Mesenchymal stem cell (in vitro differentiated cells and primary cell): ENCODE data around the gene INTS2. TPM values are rescaled to one million over a fixed set of nuclear protein-coding genes. Genes with fewer than 3 reads are reported as not detected.

Source experiments
- DNase-seq: peaks from one replicate; pipeline ENCODE4 v3.0.0-alpha.2; 2013
- H2AFZ ChIP-seq: one replicate; pipeline ENCODE4 v1.6.1; 2013; ENCODE audit warnings: low read depth, mild to moderate bottlenecking, control low read depth, inconsistent platforms, low read length, moderate library complexity
- H2AK5ac ChIP-seq: 2 replicates; pipeline ENCODE4 v1.6.1; 2013; ENCODE audit warnings: low read length, moderate library complexity, mild to moderate bottlenecking, inconsistent platforms; ENCODE audit not compliant: severe bottlenecking
- H2BK120ac ChIP-seq: one replicate; pipeline ENCODE4 v1.6.1; 2013; ENCODE audit warnings: low read depth, mild to moderate bottlenecking, inconsistent platforms, low read length, moderate library complexity
- H2BK12ac ChIP-seq, 2 experiments: one replicate each; pipeline ENCODE4 v1.6.1; 2013; ENCODE audit warnings: inconsistent platforms in 2 of 2, low read length in 2 of 2, mild to moderate bottlenecking in 2 of 2, moderate library complexity in 2 of 2, control low read depth in 1 of 2
- H2BK15ac ChIP-seq: one replicate; pipeline ENCODE4 v1.6.1; 2013; ENCODE audit warnings: mild to moderate bottlenecking, low read depth, inconsistent platforms; ENCODE audit not compliant: poor library complexity, severe bottlenecking
- H2BK5ac ChIP-seq: 2 replicates; pipeline ENCODE4 v1.6.1; 2013; ENCODE audit warnings: low read depth, mild to moderate bottlenecking, low read length, control low read depth, inconsistent platforms; ENCODE audit not compliant: poor library complexity, severe bottlenecking
- H3K14ac ChIP-seq, 2 experiments: one replicate each; pipeline ENCODE4 v1.6.1; 2013; ENCODE audit warnings: inconsistent platforms in 2 of 2, low read length in 2 of 2, control low read depth in 1 of 2, mild to moderate bottlenecking in 1 of 2, moderate library complexity in 1 of 2
- H3K18ac ChIP-seq, 2 experiments: one replicate each; pipeline ENCODE4 v1.6.1; 2013; ENCODE audit warnings: inconsistent platforms in 2 of 2, low read length in 2 of 2, control low read depth in 1 of 2, low read depth in 1 of 2, mild to moderate bottlenecking in 1 of 2
- H3K23ac ChIP-seq, 2 experiments: one replicate each; pipeline ENCODE4 v1.6.1; 2013; ENCODE audit warnings: inconsistent platforms in 2 of 2, low read length in 2 of 2, mild to moderate bottlenecking in 2 of 2, moderate library complexity in 2 of 2, control low read depth in 1 of 2
- H3K27ac ChIP-seq: 2 replicates; pipeline ENCODE4 v1.5.1; 2013; ENCODE audit warnings: mild to moderate bottlenecking, moderate library complexity, low read length, control low read depth, inconsistent platforms; ENCODE audit not compliant: poor library complexity, severe bottlenecking
- H3K27me3 ChIP-seq, 2 experiments: 2 replicates each; pipeline versions ENCODE4 v1.6.1 to v1.7.0; 2013; ENCODE audit warnings: low read length in 2 of 2, mild to moderate bottlenecking in 2 of 2, moderate library complexity in 2 of 2, control low read depth in 1 of 2, inconsistent platforms in 1 of 2; ENCODE audit not compliant: control insufficient read depth in 1 of 2, insufficient read depth in 1 of 2
- H3K36me3 ChIP-seq, 2 experiments: 2 replicates each; pipeline versions ENCODE4 v1.6.1 to v1.7.0; 2013; ENCODE audit warnings: low read length in 2 of 2, control low read depth in 1 of 2, inconsistent platforms in 1 of 2, low read depth in 1 of 2, mild to moderate bottlenecking in 1 of 2; ENCODE audit not compliant: insufficient read depth in 2 of 2, control insufficient read depth in 1 of 2
- H3K4ac ChIP-seq, 2 experiments: one replicate each; pipeline ENCODE4 v1.6.1; 2013; ENCODE audit warnings: inconsistent platforms in 2 of 2, low read length in 2 of 2, mild to moderate bottlenecking in 2 of 2, moderate library complexity in 2 of 2, control low read depth in 1 of 2, low read depth in 1 of 2
- H3K4me1 ChIP-seq: 2 replicates; pipeline ENCODE4 v1.6.1; 2013; ENCODE audit warnings: low read depth, low read length, control low read depth; ENCODE audit not compliant: control insufficient read depth, insufficient read depth
- H3K4me2 ChIP-seq: 2 replicates; pipeline ENCODE4 v1.6.1; 2013; ENCODE audit warnings: low read length, mild to moderate bottlenecking, inconsistent platforms; ENCODE audit not compliant: poor library complexity, severe bottlenecking
- H3K4me3 ChIP-seq, 2 experiments: 2 replicates each; pipeline versions ENCODE4 v1.5.1 to v1.7.0; 2013; ENCODE audit warnings: low read length in 2 of 2, mild to moderate bottlenecking in 2 of 2, control low read depth in 1 of 2, low read depth in 1 of 2; ENCODE audit not compliant: insufficient read depth in 1 of 2
- H3K79me1 ChIP-seq: replicated peaks from 2 replicates; pipeline ENCODE4 v1.6.1; 2013; ENCODE audit warnings: mild to moderate bottlenecking, control low read depth, low read length, inconsistent platforms; ENCODE audit not compliant: poor library complexity, severe bottlenecking
- H3K9ac ChIP-seq: 2 replicates; pipeline ENCODE4 v1.7.0; 2013; ENCODE audit warnings: mild to moderate bottlenecking, low read length, moderate library complexity
- H3K9me3 ChIP-seq: 2 replicates; pipeline ENCODE4 v1.7.0; 2013; ENCODE audit warnings: mild to moderate bottlenecking, low read length; ENCODE audit not compliant: control insufficient read depth
- H4K8ac ChIP-seq: one replicate; pipeline ENCODE4 v1.6.1; 2013; ENCODE audit warnings: inconsistent platforms, mild to moderate bottlenecking, low read length, moderate library complexity
- H4K91ac ChIP-seq: one replicate; pipeline ENCODE4 v1.6.1; 2013; ENCODE audit warnings: mild to moderate bottlenecking, low read length, inconsistent platforms
- WGBS: methylation state at CpG from one replicate; pipeline ENCODE4 v1.1.7; 2013; ENCODE audit warnings: mixed read lengths; 5-methylcytosine and 5-hydroxymethylcytosine counted together
- polyA plus RNA-seq, 2 experiments: library from polyadenylated mRNA; stranded (reverse); fragments of 200-250 nt; gene quantifications; one replicate each; pipeline ENCODE4 v1.2.3, GENCODE V29; 2013

INTS2 gene, protein sequence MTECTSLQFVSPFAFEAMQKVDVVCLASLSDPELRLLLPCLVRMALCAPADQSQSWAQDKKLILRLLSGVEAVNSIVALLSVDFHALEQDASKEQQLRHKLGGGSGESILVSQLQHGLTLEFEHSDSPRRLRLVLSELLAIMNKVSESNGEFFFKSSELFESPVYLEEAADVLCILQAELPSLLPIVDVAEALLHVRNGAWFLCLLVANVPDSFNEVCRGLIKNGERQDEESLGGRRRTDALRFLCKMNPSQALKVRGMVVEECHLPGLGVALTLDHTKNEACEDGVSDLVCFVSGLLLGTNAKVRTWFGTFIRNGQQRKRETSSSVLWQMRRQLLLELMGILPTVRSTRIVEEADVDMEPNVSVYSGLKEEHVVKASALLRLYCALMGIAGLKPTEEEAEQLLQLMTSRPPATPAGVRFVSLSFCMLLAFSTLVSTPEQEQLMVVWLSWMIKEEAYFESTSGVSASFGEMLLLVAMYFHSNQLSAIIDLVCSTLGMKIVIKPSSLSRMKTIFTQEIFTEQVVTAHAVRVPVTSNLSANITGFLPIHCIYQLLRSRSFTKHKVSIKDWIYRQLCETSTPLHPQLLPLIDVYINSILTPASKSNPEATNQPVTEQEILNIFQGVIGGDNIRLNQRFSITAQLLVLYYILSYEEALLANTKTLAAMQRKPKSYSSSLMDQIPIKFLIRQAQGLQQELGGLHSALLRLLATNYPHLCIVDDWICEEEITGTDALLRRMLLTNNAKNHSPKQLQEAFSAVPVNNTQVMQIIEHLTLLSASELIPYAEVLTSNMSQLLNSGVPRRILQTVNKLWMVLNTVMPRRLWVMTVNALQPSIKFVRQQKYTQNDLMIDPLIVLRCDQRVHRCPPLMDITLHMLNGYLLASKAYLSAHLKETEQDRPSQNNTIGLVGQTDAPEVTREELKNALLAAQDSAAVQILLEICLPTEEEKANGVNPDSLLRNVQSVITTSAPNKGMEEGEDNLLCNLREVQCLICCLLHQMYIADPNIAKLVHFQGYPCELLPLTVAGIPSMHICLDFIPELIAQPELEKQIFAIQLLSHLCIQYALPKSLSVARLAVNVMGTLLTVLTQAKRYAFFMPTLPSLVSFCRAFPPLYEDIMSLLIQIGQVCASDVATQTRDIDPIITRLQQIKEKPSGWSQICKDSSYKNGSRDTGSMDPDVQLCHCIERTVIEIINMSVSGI
- polyA plus RNA-seq (2013, experiment 1 of 2) = 4.1 TPM
- 4.2 TPM for polyA plus RNA-seq (2013, experiment 2 of 2)

GRCh38 chr17:61927208-61928100 is at the start of gene INTS2:
Gene INTS2, minus strand, starts transcription at chr17:61927982. Its CDS starts 1,338 bp downstream, at chr17:61926644.
- Histone ChIP-seq H3K4ac (peak within 1 kb of the TSS; percentile 31 to 58), H3K27me3 (no peaks in the 10 kb centered on the region), H3K36me3 (peaks cover 3 to 13% of the 10 kb centered on the region in 2 experiments), H2BK120ac (peak within 1 kb of the TSS; percentile 71), H4K91ac (peak within 1 kb of the TSS; percentile 73), H2BK5ac (no peak within 1 kb of the TSS), H3K14ac (peak within 1 kb of the TSS in 1 of 2 experiments; percentile 45), H4K8ac (peak within 1 kb of the TSS; percentile 89), H3K79me1 (peaks cover 6% of the 10 kb centered on the region), H3K18ac (peak within 1 kb of the TSS; percentile 50 to 90), H2AK5ac (peak within 1 kb of the TSS; percentile 70), H3K4me2 (peak within 1 kb of the TSS; percentile 79), H3K9me3 (no peaks in the 10 kb centered on the region), H3K27ac (peak within 1 kb of the TSS; percentile 91), H3K4me1 (peaks cover 2% of the 10 kb centered on the region), H2AFZ (peak within 1 kb of the TSS; percentile 81), H3K9ac (peak within 1 kb of the TSS; percentile 98), H3K23ac (no peak within 1 kb of the TSS), H2BK12ac (no peak within 1 kb of the TSS), H3K4me3 (peak within 1 kb of the TSS; percentile 69 to 87), H2BK15ac (no peak within 1 kb of the TSS)
- under 1% methylated on average over 51 of the region's 58 CpGs for whole genome bisulfite sequencing
- DNase-seq = peak; percentile 96

DNA sequence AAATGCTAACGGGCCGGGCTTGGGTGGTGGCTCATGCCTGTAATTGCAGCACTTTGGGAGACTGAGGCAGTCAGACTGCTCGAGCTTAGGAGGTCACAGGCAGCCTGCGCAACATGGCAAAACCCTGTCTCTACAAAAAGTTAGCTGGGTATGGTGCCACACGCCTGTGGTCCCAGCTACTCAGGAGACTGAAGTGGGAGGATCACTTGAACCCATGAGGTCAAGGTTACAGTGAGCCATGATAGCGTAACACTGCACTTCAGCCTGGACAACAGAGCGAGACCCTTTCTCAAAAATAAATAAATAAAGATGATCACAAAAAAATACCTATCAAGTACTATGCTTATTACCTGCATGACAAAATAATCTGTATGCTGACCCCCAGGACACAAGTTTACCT is 46.3 kb upstream of the INTS2 start:
- no peak overlapping the region for H2AK5ac ChIP-seq
- H2AFZ ChIP-seq = no peak overlapping the region
- H3K36me3 ChIP-seq = peaks cover 36 to 73% of the 10 kb centered on the region in 2 experiments
- no peak overlapping the region for H4K8ac ChIP-seq
- H3K79me1 ChIP-seq = peaks cover 20% of the 10 kb centered on the region
- no peaks in the 10 kb centered on the region for H3K27me3 ChIP-seq
- H3K4ac ChIP-seq = no peak overlapping the region
- no peak overlapping the region for H3K27ac ChIP-seq
- no peak overlapping the region for H2BK15ac ChIP-seq
- no peak for DNase-seq
- no peak overlapping the region for H2BK5ac ChIP-seq
- H3K4me3 ChIP-seq = no peak overlapping the region
- H2BK12ac ChIP-seq = no peak overlapping the region
- H2BK120ac ChIP-seq = no peak overlapping the region
- WGBS = 97% methylated on average over 7 of the region's 7 CpGs
- H4K91ac ChIP-seq = no peak overlapping the region
- H3K4me2 ChIP-seq = no peak overlapping the region
- H3K9ac ChIP-seq = no peak overlapping the region
- no peak overlapping the region for H3K14ac ChIP-seq
- no peak overlapping the region for H3K23ac ChIP-seq
- H3K9me3 ChIP-seq = no peaks in the 10 kb centered on the region
- no peak overlapping the region for H3K18ac ChIP-seq
- H3K4me1 ChIP-seq = no peaks in the 10 kb centered on the region

DNA sequence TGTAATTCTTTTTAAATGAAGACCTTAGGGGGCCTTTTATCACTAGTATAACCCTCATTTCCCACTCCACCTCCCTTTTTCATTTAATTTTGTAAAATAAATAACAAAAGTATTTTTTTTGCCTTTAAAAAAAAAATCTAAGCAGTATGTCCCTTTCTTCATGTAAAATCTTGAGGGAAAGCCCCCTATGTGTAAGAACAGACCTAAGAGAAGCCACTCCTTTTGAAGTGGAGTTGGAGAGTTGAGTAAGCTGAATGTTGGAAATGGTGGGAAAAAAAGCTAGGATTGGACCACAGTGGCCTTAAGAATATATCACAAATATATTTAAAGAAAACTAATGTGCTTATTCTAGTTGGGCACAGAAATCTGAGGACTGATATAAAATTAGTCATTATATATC is 44.5 kb upstream of the INTS2 start:
- Histone ChIP-seq H2BK5ac (no peak overlapping the region), H3K4me1 (no peaks in the 10 kb centered on the region), H3K79me1 (peaks cover 23% of the 10 kb centered on the region), H2AFZ (no peak overlapping the region), H3K14ac (no peak overlapping the region), H2BK12ac (no peak overlapping the region), H4K8ac (no peak overlapping the region), H3K23ac (no peak overlapping the region), H3K27ac (no peak overlapping the region), H2BK15ac (no peak overlapping the region), H3K4me2 (no peak overlapping the region), H3K9ac (no peak overlapping the region), H2BK120ac (no peak overlapping the region), H4K91ac (no peak overlapping the region), H3K18ac (no peak overlapping the region), H3K4ac (no peak overlapping the region), H3K27me3 (no peaks in the 10 kb centered on the region), H2AK5ac (no peak overlapping the region), H3K36me3 (peaks cover 36 to 77% of the 10 kb centered on the region in 2 experiments), H3K4me3 (no peak overlapping the region), H3K9me3 (no peaks in the 10 kb centered on the region)
- no peak for DNase-seq
